ENCODE data around the gene LRRC26. TPM values are rescaled to one million over a fixed set of nuclear protein-coding genes. Genes with fewer than 3 reads are reported as not detected.

LRRC26 gene
- polyA plus RNA-seq, 3 donors, result not detected

GRCh38 chr9:137128862-137129455 lies 40.9 kb downstream of the LRRC26 start:
- Histone ChIP-seq H3K36me3 (replicated peaks in 1 of 2; ENCODE audit: control insufficient read depth in 1 of 2, insufficient read depth in 2 of 2, low read length in 2 of 2) (no peaks in the 10 kb centered on the region), H3K79me2 (ENCODE audit: insufficient read depth, low read length) (no peaks in the 10 kb centered on the region), H3K4me3 (replicated peaks in 1 of 3; ENCODE audit: low read depth in 2 of 3, low read length in 3 of 3) (peak overlapping the region; percentile 63 to 82 (median 67)), H2AFZ (ENCODE audit: insufficient read depth, low read depth, low read length, poor library complexity, severe bottlenecking) (peak overlapping the region; percentile 92), H3K27me3 (ENCODE audit: control insufficient read depth in 2 of 2, insufficient read depth in 2 of 2, low read length in 2 of 2) (peaks cover 0 to 25% of the 10 kb centered on the region in 2 donors), H3K4me2 (replicated peaks; ENCODE audit: extremely low read depth, low read length, poor library complexity, severe bottlenecking) (peak overlapping the region; percentile 88), H4K20me1 (ENCODE audit: insufficient read depth, low read length) (no peaks in the 10 kb centered on the region), H3K27ac (ENCODE audit: low read depth in 1 of 2, low read length in 2 of 2) (no peak overlapping the region), H3K9ac (ENCODE audit: insufficient read depth, low read length, poor library complexity, severe bottlenecking) (peak overlapping the region; percentile 60), H3K9me3 (replicated peaks in 1 of 2; ENCODE audit: control insufficient read depth in 1 of 2, insufficient read depth in 1 of 2, low read length in 2 of 2) (peaks cover 10 to 17% of the 10 kb centered on the region in 2 donors), H3K4me1 (ENCODE audit: control insufficient read depth in 1 of 2, insufficient read depth in 2 of 2, low read length in 2 of 2) (peaks cover 33 to 42% of the 10 kb centered on the region in 2 donors)
- peaks cover 26% of the 10 kb centered on the region for H3K4me1 Mint-ChIP-seq
- no peak overlapping the region for H3K27ac Mint-ChIP-seq
- WGBS (ENCODE audit: insufficient coverage), result 20% methylated on average over 29 of the region's 37 CpGs
- peaks cover 0 to 3% of the 10 kb centered on the region in 2 donors for H3K36me3 Mint-ChIP-seq
- H3K9me3 Mint-ChIP-seq, result peaks cover 3 to 19% (median 14%) of the 10 kb centered on the region in 7 donors
- DNase-seq, result no peak
- no peak for TF ChIP-seq CTCF (IDR thresholded peaks at IDR 0.05)
- H3K4me3 Mint-ChIP-seq, result peak overlapping the region; percentile 80 to 99
- H3K27me3 Mint-ChIP-seq (ENCODE audit: low read depth in 3 of 3), result peaks cover 28 to 42% (median 32%) of the 10 kb centered on the region in 3 donors
- intact Hi-C loops (cut with micrococcal nuclease), result loop anchor here in 1 of 2 donors (5.0 kb wide), 1 partner anchor 93 kb away; the partner anchor contains the start of gene RNF208

GRCh38 chr9:137128158-137128861 lies 41.5 kb downstream of the LRRC26 start:
- Mint-ChIP-seq H3K4me1 (peaks cover 26% of the 10 kb centered on the region), H3K27ac (no peak overlapping the region), H3K4me3 (peak overlapping the region; percentile 80 to 99), H3K36me3 (peaks cover 0 to 3% of the 10 kb centered on the region in 2 donors), H3K9me3 (peaks cover 3 to 19% (median 14%) of the 10 kb centered on the region in 7 donors), H3K27me3 (ENCODE audit: low read depth in 3 of 3) (peaks cover 25 to 35% (median 30%) of the 10 kb centered on the region in 3 donors)
- H3K27ac ChIP-seq (ENCODE audit: low read depth in 1 of 2, low read length in 2 of 2), result no peak overlapping the region
- peaks cover 33 to 42% of the 10 kb centered on the region in 2 donors for H3K4me1 ChIP-seq (ENCODE audit: control insufficient read depth in 1 of 2, insufficient read depth in 2 of 2, low read length in 2 of 2)
- H3K36me3 ChIP-seq (replicated peaks in 1 of 2; ENCODE audit: control insufficient read depth in 1 of 2, insufficient read depth in 2 of 2, low read length in 2 of 2), result no peaks in the 10 kb centered on the region
- DNase-seq, result no peak
- peaks cover 10 to 17% of the 10 kb centered on the region in 2 donors for H3K9me3 ChIP-seq (replicated peaks in 1 of 2; ENCODE audit: control insufficient read depth in 1 of 2, insufficient read depth in 1 of 2, low read length in 2 of 2)
- H3K27me3 ChIP-seq (ENCODE audit: control insufficient read depth in 2 of 2, insufficient read depth in 2 of 2, low read length in 2 of 2), result peaks cover 0 to 25% of the 10 kb centered on the region in 2 donors
- no peak overlapping the region for H3K9ac ChIP-seq (ENCODE audit: insufficient read depth, low read length, poor library complexity, severe bottlenecking)
- no peak overlapping the region for H2AFZ ChIP-seq (ENCODE audit: insufficient read depth, low read depth, low read length, poor library complexity, severe bottlenecking)
- H4K20me1 ChIP-seq (ENCODE audit: insufficient read depth, low read length), result no peaks in the 10 kb centered on the region
- no peaks in the 10 kb centered on the region for H3K79me2 ChIP-seq (ENCODE audit: insufficient read depth, low read length)
- intact Hi-C loops (cut with micrococcal nuclease), result loop anchor here in 1 of 2 donors (5.0 kb wide), 1 partner anchor 94 kb away; the partner anchor contains the start of gene RNF208
- no peak for TF ChIP-seq CTCF (IDR thresholded peaks at IDR 0.05)
- H3K4me3 ChIP-seq (replicated peaks in 1 of 3; ENCODE audit: low read depth in 2 of 3, low read length in 3 of 3), result peak overlapping the region in 1 of 3 experiments; percentile 82
- WGBS (ENCODE audit: insufficient coverage), result 66% methylated on average over 16 of the region's 19 CpGs
- peak overlapping the region; percentile 88 for H3K4me2 ChIP-seq (replicated peaks; ENCODE audit: extremely low read depth, low read length, poor library complexity, severe bottlenecking)
